GM15510 (cell line): ENCODE measurements around the gene DALRD3.

Source experiments
- POLR2A ChIP-seq: IDR thresholded peaks from 3 replicates; pipeline ENCODE4 v1.6.1; 2011; ENCODE audit warnings: borderline replicate concordance; ENCODE audit not compliant: insufficient read length; ENCODE audit errors: extremely low read depth

The DALRD3 gene

GRCh38 chr3:48980295-48980694, 38.1 kb downstream of the DALRD3 start:
- TF ChIP-seq POLR2A = no peak

DNA sequence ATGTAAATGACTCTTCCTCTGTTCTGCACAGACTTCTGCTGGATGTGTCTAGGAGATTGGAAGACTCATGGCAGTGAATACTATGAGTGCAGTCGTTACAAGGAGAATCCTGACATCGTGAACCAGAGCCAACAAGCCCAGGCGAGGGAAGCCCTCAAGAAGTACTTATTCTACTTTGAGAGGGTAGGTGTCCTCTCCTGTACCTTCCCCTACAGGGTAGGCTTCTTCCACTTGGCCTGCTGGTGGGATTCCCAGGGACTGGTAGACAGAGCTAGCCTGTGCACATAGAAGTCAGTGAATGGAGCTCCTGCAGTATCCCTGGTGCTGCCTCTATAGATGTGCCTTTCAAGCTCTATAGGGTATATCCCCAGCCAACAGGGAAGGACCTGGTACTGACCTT, 38.9 kb downstream of the DALRD3 start:
- TF ChIP-seq POLR2A = no peak

DNA sequence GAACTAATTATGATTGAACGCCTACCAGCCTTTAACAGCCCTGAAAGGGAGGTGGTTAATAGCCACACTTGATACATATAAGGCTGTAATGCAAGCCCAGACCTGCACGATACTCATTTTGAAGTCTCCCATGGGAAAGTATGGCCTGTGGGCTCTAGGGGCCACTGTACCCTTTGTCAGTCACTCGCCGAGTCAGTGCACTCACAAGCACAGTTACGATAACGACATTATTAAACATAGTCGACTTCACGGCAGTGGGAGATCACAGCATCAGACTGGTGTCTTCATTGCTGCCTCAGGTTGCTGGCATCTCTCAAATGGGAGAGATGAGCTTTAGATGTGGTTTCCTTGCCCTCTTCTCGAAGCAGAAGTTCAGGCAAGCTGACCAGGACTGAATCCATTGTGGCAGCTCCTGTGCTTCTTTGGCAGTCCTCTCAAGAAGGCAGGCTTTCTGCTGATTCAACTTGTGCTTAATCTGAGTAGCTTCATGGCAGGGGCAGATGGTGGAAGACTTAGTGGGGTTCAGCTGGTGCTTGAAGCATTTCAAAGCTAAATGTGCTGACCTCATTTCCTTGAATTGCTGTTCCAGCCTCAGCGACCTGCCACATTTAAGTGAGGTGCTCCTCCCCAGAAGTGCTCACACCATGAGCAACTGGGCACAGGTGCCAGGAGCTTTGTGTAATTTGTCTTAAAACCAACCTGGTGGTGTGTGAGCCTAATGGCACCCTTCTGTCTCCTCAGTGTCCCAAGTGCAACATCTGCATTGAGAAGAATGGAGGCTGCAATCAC, 44.1 kb downstream of the DALRD3 start:
- TF ChIP-seq POLR2A = no peak

GRCh38 chr3:48970586-48970985, 47.8 kb downstream of the DALRD3 start:
- TF ChIP-seq POLR2A = no peak

- no peak for TF ChIP-seq POLR2A
These were observed 51.5 kb downstream of the DALRD3 start for GRCh38 chr3:48966876-48967361.

DNA sequence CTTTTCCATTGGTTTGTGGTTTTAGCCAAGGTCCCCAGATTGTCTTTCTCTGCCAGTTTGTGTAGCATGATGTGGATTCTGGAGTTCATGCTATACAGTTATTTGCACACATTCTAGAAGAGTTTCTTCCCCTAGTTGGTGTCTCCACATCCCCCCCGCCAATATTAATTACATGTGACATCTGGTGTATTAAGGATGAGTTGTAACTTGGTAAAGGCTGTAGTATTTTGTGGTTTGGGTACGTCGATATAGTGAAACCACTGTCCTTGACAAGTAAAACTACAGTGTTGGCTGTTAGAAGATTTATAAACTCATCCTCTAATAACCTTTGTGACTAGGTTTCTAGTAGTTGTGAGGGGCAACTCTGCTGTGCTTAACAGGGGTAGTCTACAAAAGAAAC, 52.0 kb downstream of the DALRD3 start:
- TF ChIP-seq POLR2A = no peak
